Liver (tissue), 9 donors: ENCODE results near the gene CDKL4. TPM values are rescaled to one million over a fixed set of nuclear protein-coding genes. Genes with fewer than 3 reads are reported as not detected.
"Not testable (repeated sequence)": the region's sequence is repeated elsewhere in the genome, so short reads cannot be mapped to it uniquely, and the experiment has no call there.

Source experiments
- DNase-seq: peaks from one replicate; pipeline ENCODE4 v3.0.0-alpha.2; 2017; ENCODE audit warnings: low spot score
- H3K27ac ChIP-seq, 2 donors: one replicate each; pipeline ENCODE4 v1.7.0; 2013; ENCODE audit warnings: inconsistent platforms in 2 of 2, low read length in 2 of 2, control low read depth in 1 of 2, low read depth in 1 of 2, mild to moderate bottlenecking in 1 of 2
- H3K27me3 ChIP-seq, 4 donors: one replicate each; pipeline versions ENCODE4 v1.6.1 to v1.7.0; 2013; ENCODE audit warnings: low read length in 3 of 4, inconsistent platforms in 1 of 4, mild to moderate bottlenecking in 1 of 4, moderate library complexity in 1 of 4; ENCODE audit not compliant: control insufficient read depth in 4 of 4, insufficient read depth in 4 of 4
- H3K36me3 ChIP-seq, 4 donors: one replicate each; pipeline versions ENCODE4 v1.6.1 to v1.7.0; 2013; ENCODE audit warnings: low read length in 3 of 4, mild to moderate bottlenecking in 3 of 4, low read depth in 1 of 4, moderate library complexity in 1 of 4; ENCODE audit not compliant: control insufficient read depth in 4 of 4, insufficient read depth in 3 of 4
- H3K4me1 ChIP-seq, 4 donors: one replicate each; pipeline versions ENCODE4 v1.6.1 to v1.7.0; 2013; ENCODE audit warnings: low read length in 3 of 4, mild to moderate bottlenecking in 3 of 4, moderate library complexity in 1 of 4; ENCODE audit not compliant: control insufficient read depth in 4 of 4, insufficient read depth in 4 of 4
- H3K4me3 ChIP-seq, 3 donors: one replicate each; pipeline versions ENCODE4 v1.6.1 to v1.7.0; 2013; ENCODE audit warnings: low read length in 3 of 3, control low read depth in 1 of 3, low read depth in 1 of 3, mild to moderate bottlenecking in 1 of 3
- H3K9ac ChIP-seq, 2 donors: one replicate each; pipeline ENCODE4 v1.7.0; 2013; ENCODE audit warnings: low read length in 2 of 2, mild to moderate bottlenecking in 2 of 2, moderate library complexity in 2 of 2, control low read depth in 1 of 2, low read depth in 1 of 2
- H3K9me3 ChIP-seq, 4 donors: one replicate each; pipeline versions ENCODE4 v1.6.1 to v1.7.0; 2013; ENCODE audit warnings: low read length in 3 of 4; ENCODE audit not compliant: control insufficient read depth in 4 of 4
- ATF3 ChIP-seq: IDR thresholded peaks from 2 replicates; pipeline ENCODE4 v1.6.1; 2016; ENCODE audit warnings: antibody characterized with exemption
- CTCF ChIP-seq: fragments of 150-350 bp; IDR thresholded peaks from 2 replicates; pipeline ENCODE4 v1.5.1; 2017; ENCODE audit warnings: improper control_type of control experiment, low read depth, low read length; ENCODE audit not compliant: missing input control
- FOXA1 ChIP-seq: IDR thresholded peaks from 2 replicates; pipeline ENCODE4 v1.6.1; 2016; ENCODE audit warnings: antibody characterized with exemption
- FOXA2 ChIP-seq: IDR thresholded peaks from 2 replicates; pipeline ENCODE4 v1.6.1; 2016; ENCODE audit warnings: antibody characterized with exemption
- GABPA ChIP-seq, 2 donors: IDR thresholded peaks in 1 of 2; conservative IDR thresholded peaks in 1 of 2; 2 replicates each; pipeline ENCODE4 v1.6.1; 2016; ENCODE audit warnings: antibody characterized with exemption in 2 of 2, mild to moderate bottlenecking in 1 of 2, moderate library complexity in 1 of 2
- HNF4A ChIP-seq, 2 donors: conservative IDR thresholded peaks; 2 replicates each; pipeline ENCODE4 v1.6.1; 2016; ENCODE audit warnings: antibody characterized with exemption in 2 of 2, mild to moderate bottlenecking in 2 of 2
- HNF4G ChIP-seq: IDR thresholded peaks from 2 replicates; pipeline ENCODE4 v1.6.1; 2016; ENCODE audit warnings: antibody characterized with exemption
- MAX ChIP-seq: IDR thresholded peaks from 2 replicates; pipeline ENCODE4 v1.6.1; 2016; ENCODE audit warnings: antibody characterized with exemption
- RAD21 ChIP-seq, 2 donors: IDR thresholded peaks; 2 replicates each; pipeline ENCODE4 v1.6.1; 2016; ENCODE audit warnings: antibody characterized with exemption in 2 of 2, mild to moderate bottlenecking in 2 of 2
- RXRA ChIP-seq, 2 donors: IDR thresholded peaks; 2 replicates each; pipeline ENCODE4 v1.6.1; 2017 to 2018; ENCODE audit warnings: antibody characterized with exemption in 2 of 2, mild to moderate bottlenecking in 1 of 2
- SP1 ChIP-seq: IDR thresholded peaks from 2 replicates; pipeline ENCODE4 v1.6.1; 2018; ENCODE audit warnings: antibody characterized with exemption, mild to moderate bottlenecking
- TAF1 ChIP-seq: conservative IDR thresholded peaks from 2 replicates; pipeline ENCODE4 v1.6.1; 2016; ENCODE audit warnings: antibody characterized with exemption, mild to moderate bottlenecking
- YY1 ChIP-seq: IDR thresholded peaks from 2 replicates; pipeline ENCODE4 v1.6.1; 2016; ENCODE audit warnings: antibody characterized with exemption, mild to moderate bottlenecking
- WGBS: extraction: QIAGEN DNeasy Blood & Tissue Kit; methylation state at CpG from one replicate; pipeline ENCODE4 v1.1.7; 2013; 5-methylcytosine and 5-hydroxymethylcytosine counted together
- polyA plus RNA-seq, 2 donors: library from polyadenylated mRNA; stranded (reverse) in 1 of 2; unstranded in 1 of 2; fragments of 200-250 nt in 1 of 2; fragments of >200 nt in 1 of 2; fragmentation: Nextera tagmentation in 1 of 2; extraction: Ambion mirVana in 1 of 2; gene quantifications; one replicate each; pipeline versions ENCODE4 v1.2.1 to v1.2.3, GENCODE V29; 2013 to 2015
- total RNA-seq, 2 donors: library from RNA; depleted of rRNA; stranded (reverse); fragments of >200 nt; gene quantifications; one replicate each; pipeline ENCODE4 v1.2.3, GENCODE V29; 2014
- donor health status: healthy.
- donor health status: healthy.
- donor health status: healthy.
- donor health status: healthy.
- donor health status: healthy.

Gene CDKL4
- total and polyA plus RNA-seq, 4 donors, result 0.25 to 1.1 TPM; not detected in 2

GRCh38 chr2:39140948-39141333 lies 102.8 kb downstream of the CDKL4 start:
- H3K27ac ChIP-seq, H3K4me1 ChIP-seq, H3K9me3 ChIP-seq, H3K9ac ChIP-seq, DNase-seq, H3K36me3 ChIP-seq, H3K4me3 ChIP-seq, H3K27me3 ChIP-seq: not testable (repeated sequence)
- WGBS, result 92% methylated on average over 7 of the region's 7 CpGs

- Histone ChIP-seq H3K4me1 (peaks cover 0 to 3% (median 1%) of the 10 kb centered on the region in 4 donors), H3K9ac (no peak overlapping the region), H3K36me3 (no peaks in the 10 kb centered on the region), H3K27ac (no peak overlapping the region), H3K9me3 (no peaks in the 10 kb centered on the region), H3K27me3 (no peaks in the 10 kb centered on the region), H3K4me3 (no peak overlapping the region)
- no peak for DNase-seq
- TF ChIP-seq HNF4A (conservative IDR thresholded peaks at IDR 0.05) (peak; percentile 52 to 55), ATF3 (no peak), SP1 (peak; percentile 18), RXRA (IDR thresholded peaks at IDR 0.05) (peak; percentile 48 to 64), MAX (peak; percentile 18), TAF1 (no peak)
- 28% methylated on average over 3 of the region's 3 CpGs for WGBS
Measured at GRCh38 chr2:39140322-39140847, 103.4 kb downstream of the CDKL4 start.

- peaks cover 0 to 3% (median 1%) of the 10 kb centered on the region in 4 donors for H3K4me1 ChIP-seq
- no peaks in the 10 kb centered on the region for H3K36me3 ChIP-seq
- H3K4me3 ChIP-seq, result no peak overlapping the region
- DNase-seq, result no peak
- no peak overlapping the region for H3K9ac ChIP-seq
- WGBS, result 74% methylated on average over 2 of the region's 2 CpGs
- TF ChIP-seq TAF1 (no peak), RAD21 (IDR thresholded peaks at IDR 0.05) (no peak), MAX (no peak), HNF4A (conservative IDR thresholded peaks at IDR 0.05) (no peak), GABPA (IDR thresholded peaks at IDR 0.05 in 1 of 2, conservative IDR thresholded peaks at IDR 0.05 in 1 of 2) (no peak), FOXA2 (no peak), RXRA (IDR thresholded peaks at IDR 0.05) (no peak), HNF4G (no peak), YY1 (no peak), SP1 (no peak), CTCF (no peak), FOXA1 (no peak)
- no peaks in the 10 kb centered on the region for H3K9me3 ChIP-seq
- H3K27me3 ChIP-seq, result no peaks in the 10 kb centered on the region
- no peak overlapping the region for H3K27ac ChIP-seq
Measured at GRCh38 chr2:39139511-39140237, 104.1 kb downstream of the CDKL4 start.
